AG10803 (cell line): ENCODE data around the gene FBXO3.

Experiments used
- DNase-seq: peaks from one replicate; pipeline ENCODE4 v3.0.0; 2010; ENCODE audit warnings: low read depth
- H3K4me3 ChIP-seq: 2 replicates; pipeline ENCODE4 v1.5.1; 2011; ENCODE audit warnings: mild to moderate bottlenecking, low read length, control low read depth
- CTCF ChIP-seq: conservative IDR thresholded peaks from 2 replicates; pipeline ENCODE4 v1.5.1; 2011; ENCODE audit warnings: mild to moderate bottlenecking, low read length, control low read depth, inconsistent platforms

The FBXO3 gene

DNA sequence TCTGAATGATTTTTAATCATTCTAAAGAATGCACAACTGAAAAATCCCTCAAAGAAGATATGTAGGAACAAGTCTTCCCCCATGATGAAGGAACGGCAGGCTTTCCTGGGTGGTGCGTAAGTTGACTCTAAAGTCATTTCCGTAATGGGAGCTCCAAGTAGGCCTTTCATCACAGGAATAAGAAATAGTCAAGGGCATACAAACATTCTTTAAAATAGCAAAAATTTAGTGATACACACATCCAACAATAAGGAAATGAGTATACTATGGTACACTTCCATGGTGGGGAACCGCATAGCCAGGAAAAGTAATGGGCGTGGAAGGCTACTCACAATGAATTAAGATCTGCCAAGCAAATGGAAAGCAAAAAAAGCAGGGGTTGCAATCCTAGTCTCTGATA, 48.8 kb downstream of the FBXO3 start:
- TF ChIP-seq CTCF = no peak
- no peak overlapping the region for H3K4me3 ChIP-seq
- DNase-seq = no peak

GRCh38 chr11:33724644-33725035, 49.7 kb downstream of the FBXO3 start:
- peak; percentile 70 for DNase-seq
- no peak for TF ChIP-seq CTCF
- no peak overlapping the region for H3K4me3 ChIP-seq

DNA sequence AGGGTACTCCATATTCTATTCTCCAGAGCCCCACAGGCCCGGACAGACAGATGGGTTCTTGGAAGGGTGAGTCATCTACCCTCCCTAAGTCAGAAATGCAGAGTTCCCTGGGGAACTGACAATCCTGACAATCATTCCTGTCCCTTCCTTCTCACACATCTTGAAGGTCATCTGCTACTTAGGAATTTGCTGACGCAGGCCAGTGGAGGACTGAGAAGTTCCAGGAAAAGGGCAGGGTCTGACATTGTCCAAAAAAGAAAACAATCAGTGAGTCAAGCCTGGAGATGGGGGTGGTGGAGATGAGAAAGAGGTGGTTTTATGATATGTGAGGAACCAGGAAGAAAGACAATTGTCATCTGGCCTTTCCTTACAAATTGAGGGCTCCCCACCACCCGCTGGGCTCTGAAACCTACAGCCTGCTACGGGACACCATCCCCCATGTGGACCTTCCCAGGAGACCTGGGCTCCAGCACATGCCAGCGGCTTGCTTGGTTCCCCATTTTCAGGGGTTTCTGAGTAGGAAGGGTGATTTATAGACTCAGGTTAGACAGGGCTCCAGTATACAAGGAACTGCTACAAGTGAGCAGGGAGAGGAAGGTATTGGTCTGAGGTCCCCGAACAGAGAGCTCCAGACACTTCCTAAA, 51.0 kb downstream of the FBXO3 start:
- no peak for TF ChIP-seq CTCF
- peak overlapping the region; percentile 2; the same call in 1 of the 2 replicates for H3K4me3 ChIP-seq
- peak; percentile 99 for DNase-seq

DNA sequence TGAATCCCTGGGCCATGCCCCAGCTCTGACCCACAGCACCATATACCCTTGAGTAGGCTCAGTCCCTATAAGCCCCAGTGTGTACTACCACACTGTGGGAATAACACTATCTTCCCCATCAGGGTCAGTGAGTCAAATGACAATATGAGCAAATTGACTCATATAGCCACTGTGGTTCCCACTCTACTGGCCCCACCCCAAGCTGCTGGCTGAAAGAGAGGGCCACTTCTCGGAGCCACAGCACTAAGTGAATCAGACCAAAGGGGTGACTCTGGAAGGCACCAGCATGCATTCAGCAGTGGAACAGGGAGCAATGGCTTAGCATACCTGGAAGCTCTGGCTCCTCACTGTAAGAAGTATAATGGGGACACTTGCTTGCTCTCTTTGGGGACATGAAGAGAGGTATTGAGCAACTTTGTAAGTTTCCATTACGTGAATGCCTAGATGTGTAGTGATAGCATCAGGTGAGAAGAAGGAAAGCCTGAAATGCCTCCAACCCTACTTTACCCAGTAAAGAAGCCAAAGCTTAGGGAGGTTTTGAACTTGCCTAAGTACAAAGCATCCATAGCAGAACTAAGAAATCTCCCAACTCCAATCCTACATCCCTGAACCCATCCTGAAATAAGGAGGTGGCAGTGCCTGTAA, 51.6 kb downstream of the FBXO3 start:
- peak; percentile 74 for DNase-seq
- no peak for TF ChIP-seq CTCF
- no peak overlapping the region for H3K4me3 ChIP-seq

DNA sequence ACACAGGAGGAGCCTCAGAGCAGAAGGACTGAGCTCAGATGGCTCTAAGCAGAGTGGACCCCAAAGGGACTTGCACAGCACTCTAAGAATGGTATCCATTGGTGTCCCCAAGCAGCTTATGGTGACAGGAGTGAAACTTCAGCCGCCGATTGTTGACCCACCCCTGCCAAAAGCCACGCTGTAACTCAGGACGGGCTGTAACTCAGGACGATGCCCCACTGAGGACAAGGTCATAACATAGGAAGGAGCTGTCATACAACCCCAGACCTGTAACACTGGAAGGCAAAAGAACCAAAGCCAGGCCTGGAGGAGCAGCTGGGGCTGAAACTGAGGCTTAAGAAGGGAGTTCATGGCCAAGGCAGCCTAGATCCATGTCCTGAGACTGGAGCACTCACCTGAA, 52.3 kb downstream of the FBXO3 start:
- DNase-seq = no peak
- no peak overlapping the region for H3K4me3 ChIP-seq
- TF ChIP-seq CTCF = no peak

DNA sequence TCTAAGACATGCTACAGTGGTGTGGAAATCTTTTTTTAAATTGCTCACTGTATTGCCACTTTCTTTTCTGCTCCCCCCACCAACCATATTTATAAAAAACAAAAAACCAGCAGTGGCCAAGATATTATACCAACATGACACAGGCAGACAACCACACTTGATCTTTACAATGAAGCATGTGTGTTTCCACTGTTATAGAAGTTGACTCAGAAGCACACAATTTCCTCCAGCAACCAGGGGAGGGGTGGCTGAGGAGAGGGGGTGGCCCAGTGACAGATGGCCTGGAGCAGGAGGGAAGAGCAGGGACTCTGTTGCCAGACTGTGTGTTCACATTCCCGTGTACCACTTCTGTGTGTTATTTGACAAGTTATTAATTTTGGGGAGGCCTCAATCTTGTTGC, 52.9 kb downstream of the FBXO3 start:
- peak; percentile 76 for DNase-seq
- no peak for TF ChIP-seq CTCF
- no peak overlapping the region for H3K4me3 ChIP-seq

DNA sequence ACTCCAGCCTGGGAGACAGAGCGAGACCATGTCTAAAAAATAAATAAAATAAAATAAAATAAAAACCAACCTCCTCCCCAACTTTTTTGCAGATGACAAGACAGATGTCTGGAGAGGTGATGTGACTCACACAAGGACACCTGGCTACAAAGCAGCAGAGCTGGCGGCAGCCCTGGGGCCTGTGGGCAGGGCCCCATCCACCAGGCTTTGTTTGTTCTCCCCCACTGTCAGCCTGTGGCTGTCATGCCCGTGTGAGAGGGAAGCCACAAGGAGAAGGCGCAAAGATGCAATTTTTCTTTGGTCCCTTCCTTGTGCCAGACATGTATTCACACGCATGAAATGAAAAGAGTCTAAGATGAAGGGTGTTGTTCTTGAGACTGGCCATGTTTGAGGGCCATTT, 54.7 kb downstream of the FBXO3 start:
- no peak for DNase-seq
- no peak overlapping the region for H3K4me3 ChIP-seq
- no peak for TF ChIP-seq CTCF
